Measurements from ENCODE around the gene GNS. TPM values are rescaled to one million over a fixed set of nuclear protein-coding genes. Genes with fewer than 3 reads are reported as not detected.

GNS gene
- total and polyA plus RNA-seq, 2 of the 4 experiments (the other 2 are of a cell fraction) = 60.4 to 80.7 TPM

- in situ Hi-C loops (cut with MboI; ENCODE audit: low sequenced_read_pairs) = no loop called here
- no peak overlapping the region for H2BK15ac ChIP-seq (ENCODE audit: low read depth, low read length)
- H3K4me1 ChIP-seq (ENCODE audit: control insufficient read depth, insufficient read depth, low read length) = peaks cover 4% of the 10 kb centered on the region; the same call in 1 of the 2 replicates
- H3K23ac ChIP-seq (ENCODE audit: low read depth, low read length) = no peak overlapping the region
- no peak overlapping the region for H2AFZ ChIP-seq (replicated peaks; ENCODE audit: low read length, poor library complexity)
- H4K91ac ChIP-seq (ENCODE audit: insufficient read depth, low read depth, low read length) = no peak overlapping the region
- no peak overlapping the region for H3K14ac ChIP-seq (replicated peaks; ENCODE audit: low read depth, low read length)
- no peak overlapping the region for H3K56ac ChIP-seq (ENCODE audit: extremely low read depth, insufficient read depth, low read length)
- ATAC-seq (ENCODE audit: low read depth) = no peak
- H4K8ac ChIP-seq (ENCODE audit: low read depth in 2 of 2, low read length in 2 of 2) = no peak overlapping the region
- DNase-seq = peak; percentile 27
- no peak overlapping the region for H3K4me3 ChIP-seq (ENCODE audit: insufficient read depth, low read depth, low read length)
- ChIA-PET POLR2A (ENCODE audit: unreplicated experiment) (interaction anchor here (0.6 kb wide), 1 partner anchor 1962 kb away, joined by 3 read pairs; no protein-coding TSS in a partner anchor), CTCF (no interaction called here)
- no peak overlapping the region for H2BK5ac ChIP-seq (ENCODE audit: low read depth, low read length, poor library complexity, severe bottlenecking)
- no peaks in the 10 kb centered on the region for H3K9me3 ChIP-seq (ENCODE audit: control insufficient read depth, insufficient read depth, low read length)
- H4K5ac ChIP-seq (ENCODE audit: low read depth, low read length) = no peak overlapping the region
- no peak overlapping the region for H3K27ac ChIP-seq (ENCODE audit: insufficient read depth, low read length)
- BruUV-seq (replicated peaks) = no TSS peak
- H3K79me1 ChIP-seq (ENCODE audit: low read depth in 1 of 2, low read length in 2 of 2) = peaks cover 0 to 3% of the 10 kb centered on the region in 2 experiments; a peak in 1 of 4 replicates
- no peak overlapping the region for H3K18ac ChIP-seq (ENCODE audit: low read depth, low read length)
- no CpG with 5 or more reads among the region's 2 CpGs for WGBS, 2 experiments (ENCODE audit: extremely low coverage in 2 of 2, insufficient read length in 1 of 2)
- intact Hi-C loops (cut with micrococcal nuclease) = no loop called here
- H3K36me3 ChIP-seq (ENCODE audit: control insufficient read depth, insufficient read depth, low read length) = peaks cover 37% of the 10 kb centered on the region
- H2BK20ac ChIP-seq (ENCODE audit: low read depth, low read length) = no peak overlapping the region
- no peak overlapping the region for H2AK9ac ChIP-seq (replicated peaks; ENCODE audit: low read depth, low read length, poor library complexity)
- no peaks in the 10 kb centered on the region for H4K20me1 ChIP-seq (ENCODE audit: insufficient read depth, low read length)
- dilution Hi-C loops (cut with HindIII; ENCODE audit: low sequenced_read_pairs, unreplicated experiment) = no loop called here
- no peak overlapping the region for H2BK120ac ChIP-seq (ENCODE audit: low read depth, low read length)
- TF ChIP-seq NFE2L2 (IDR thresholded peaks at IDR 0.05; ENCODE audit: low read depth, low read length) (no peak), CTCF (conservative IDR thresholded peaks at IDR 0.05; ENCODE audit: low read depth, low read length) (no peak), POLR2A (IDR thresholded peaks at IDR 0.05; ENCODE audit: low read depth, low read length) (no peak), FOS (IDR thresholded peaks at IDR 0.05; ENCODE audit: low read depth, low read length) (no peak), RFX5 (IDR thresholded peaks at IDR 0.05; ENCODE audit: low read depth, low read length) (no peak), USF2 (IDR thresholded peaks at IDR 0.05; ENCODE audit: low read depth, low read length) (no peak), SMC3 (IDR thresholded peaks at IDR 0.05; ENCODE audit: low read depth, low read length) (no peak), CHD1 (IDR thresholded peaks at IDR 0.05; ENCODE audit: low read depth, low read length) (no peak), MXI1 (IDR thresholded peaks at IDR 0.05; ENCODE audit: borderline replicate concordance, low read depth, low read length) (no peak), ELK1 (IDR thresholded peaks at IDR 0.05; ENCODE audit: borderline replicate concordance, low read depth, low read length) (no peak)
- H3K9ac ChIP-seq (ENCODE audit: low read depth, low read length) = no peak overlapping the region
- H2AK5ac ChIP-seq (ENCODE audit: low read depth, low read length) = no peak overlapping the region
- no peaks in the 10 kb centered on the region for H3K9me1 ChIP-seq (ENCODE audit: insufficient read depth, low read length)
- H3K27me3 ChIP-seq (ENCODE audit: control insufficient read depth, insufficient read depth, low read length) = no peaks in the 10 kb centered on the region
- no peak overlapping the region for H3K4me2 ChIP-seq (ENCODE audit: low read depth, low read length)
- no peak overlapping the region for H3K4ac ChIP-seq (ENCODE audit: low read depth, low read length)
Measured at GRCh38 chr12:64739778-64740177, 19.4 kb downstream of the GNS start.

Measured in IMR-90 (cell line).